Fibroblast of villous mesenchyme (primary cell): ENCODE results near the gene FOXK1. TPM values are rescaled to one million over a fixed set of nuclear protein-coding genes. Genes with fewer than 3 reads are reported as not detected.

Source experiments
- DNase-seq: peaks from one replicate; pipeline ENCODE4 v3.0.0-alpha.2; 2010; ENCODE audit warnings: low read depth
- H3K4me3 ChIP-seq: 2 replicates; pipeline ENCODE4 v1.5.1; 2011; ENCODE audit warnings: low read depth, mild to moderate bottlenecking, low read length
- CTCF ChIP-seq: IDR thresholded peaks from 2 replicates; pipeline ENCODE4 v1.5.1; 2012; ENCODE audit warnings: low read depth, mild to moderate bottlenecking, low read length; ENCODE audit not compliant: insufficient read depth
- total RNA-seq: library from RNA; depleted of rRNA; stranded (reverse); fragments of >200 nt; gene quantifications from 2 replicates; pipeline ENCODE4 v1.2.3, GENCODE V29; 2012

FOXK1 gene
- total RNA-seq, 1 donor = 32.8 TPM

GRCh38 chr7:4815121-4815520 is 133.0 kb downstream of the FOXK1 start:
- TF ChIP-seq CTCF = no peak
- no peak overlapping the region for H3K4me3 ChIP-seq
- no peak for DNase-seq

GRCh38 chr7:4815609-4816418 is 133.7 kb downstream of the FOXK1 start:
- H3K4me3 ChIP-seq = no peak overlapping the region
- DNase-seq = no peak
- no peak for TF ChIP-seq CTCF

GRCh38 chr7:4816419-4817080 is 134.5 kb downstream of the FOXK1 start:
- TF ChIP-seq CTCF = no peak
- no peak for DNase-seq
- no peak overlapping the region for H3K4me3 ChIP-seq

GRCh38 chr7:4817178-4817901 is 135.2 kb downstream of the FOXK1 start:
- TF ChIP-seq CTCF = no peak
- H3K4me3 ChIP-seq = no peak overlapping the region
- DNase-seq = no peak

- no peak for DNase-seq
- H3K4me3 ChIP-seq = no peak overlapping the region
- no peak for TF ChIP-seq CTCF
Observed at GRCh38 chr7:4818000-4818794, 136.1 kb downstream of the FOXK1 start.

- no peak for DNase-seq
- TF ChIP-seq CTCF = no peak
- H3K4me3 ChIP-seq = no peak overlapping the region
Observed at GRCh38 chr7:4819560-4820404, 137.7 kb downstream of the FOXK1 start.
